Stimulated activated CD8-positive, alpha-beta memory T cell treated with anti-CD3 and anti-CD28 coated beads, Interleukin-7, amount 100 ng/mL, for 24 hours (primary cell): ENCODE results near the gene ORMDL1.
A peak's percentile ranks its signal among the peaks of the same experiment; 100 is the strongest.

Experiments
- DNase-seq: peaks from one replicate; pipeline ENCODE4 v3.0.0-alpha.2; 2020; ENCODE audit warnings: low read depth

ORMDL1 gene

GRCh38 chr2:189783927-189784867 is at the start of gene ORMDL1, which contains the start of gene PMS1:
TSS of gene ORMDL1 (minus strand) at chr2:189784339. CDS start at chr2:189782595, 1,744 bp downstream.
TSS of gene PMS1 (plus strand) at chr2:189784450. CDS start at chr2:189791810, 7,360 bp downstream.
- DNase-seq: peak; percentile 84

- no peak for DNase-seq
Observed at GRCh38 chr2:189830510-189830909, 46.4 kb upstream of the ORMDL1 start.

GRCh38 chr2:189829102-189829833 is 45.1 kb upstream of the ORMDL1 start:
- DNase-seq: no peak

GRCh38 chr2:189826039-189826438 is 41.9 kb upstream of the ORMDL1 start:
- DNase-seq: no peak

GRCh38 chr2:189824694-189825396 is 40.7 kb upstream of the ORMDL1 start:
- DNase-seq: no peak

GRCh38 chr2:189821953-189822748 is 38.0 kb upstream of the ORMDL1 start:
- no peak for DNase-seq

GRCh38 chr2:189819297-189819704 is 35.2 kb upstream of the ORMDL1 start:
- DNase-seq: no peak

GRCh38 chr2:189818249-189819038 is 34.3 kb upstream of the ORMDL1 start:
- no peak for DNase-seq

GRCh38 chr2:189803431-189803830 is 19.3 kb upstream of the ORMDL1 start:
- DNase-seq: no peak

- no peak for DNase-seq
Observed at GRCh38 chr2:189802396-189802912, 18.3 kb upstream of the ORMDL1 start.

- DNase-seq: no peak
Observed at GRCh38 chr2:189799531-189799930, 15.4 kb upstream of the ORMDL1 start.

- DNase-seq: no peak
Observed at GRCh38 chr2:189799030-189799331, 14.8 kb upstream of the ORMDL1 start.

- DNase-seq: no peak
Observed at GRCh38 chr2:189798312-189799029, 14.3 kb upstream of the ORMDL1 start.

GRCh38 chr2:189797902-189798301 is 13.8 kb upstream of the ORMDL1 start:
- DNase-seq: no peak

- DNase-seq: no peak
Observed at GRCh38 chr2:189794310-189794709, 10.2 kb upstream of the ORMDL1 start.

- no peak for DNase-seq
Observed at GRCh38 chr2:189791338-189792042, 7.4 kb upstream of the ORMDL1 start.

GRCh38 chr2:189783451-189783926 is 650 bp downstream of the ORMDL1 start:
- DNase-seq: no peak

- no peak for DNase-seq
Observed at GRCh38 chr2:189782221-189782671, 1.9 kb downstream of the ORMDL1 start.

GRCh38 chr2:189772212-189772611 is 11.9 kb downstream of the ORMDL1 start:
- DNase-seq: no peak
